H1 (cell line): Measurements from ENCODE around the gene HTR6.

Experiments
- CBX8 ChIP-seq: fragments of 300-800, 300-1000 bp; sonication (generic); IDR thresholded peaks from 2 replicates; pipeline ENCODE4 v1.7.1; 2016; ENCODE audit warnings: low read depth, low read length, borderline replicate concordance
- CEBPB ChIP-seq: IDR thresholded peaks from 2 replicates; pipeline ENCODE4 v1.6.1; 2012; ENCODE audit warnings: low read depth, low read length
- CHD1 ChIP-seq: IDR thresholded peaks from 2 replicates; pipeline ENCODE4 v1.6.1; 2012; ENCODE audit warnings: low read depth, low read length, improper control_type of control experiment
- CREB1 ChIP-seq: IDR thresholded peaks from 2 replicates; pipeline ENCODE4 v1.6.1; 2012; ENCODE audit warnings: inconsistent platforms
- CTCF ChIP-seq, 3 experiments: IDR thresholded peaks; 1 replicate in 2 of 3; 2 replicates in 1 of 3; pipeline versions ENCODE4 v1.5.1 to v1.6.1; 2011; ENCODE audit warnings: low read length in 3 of 3, mild to moderate bottlenecking in 3 of 3, inconsistent platforms in 2 of 3, low read depth in 1 of 3, moderate library complexity in 1 of 3; ENCODE audit not compliant: insufficient read depth in 1 of 3; ENCODE audit errors: control extremely low read depth in 1 of 3
- EP300 ChIP-seq, 2 experiments: IDR thresholded peaks; 1 replicate in 1 of 2; 2 replicates in 1 of 2; pipeline ENCODE4 v1.6.1; 2011 to 2012; ENCODE audit warnings: low read depth in 2 of 2, low read length in 2 of 2, mild to moderate bottlenecking in 2 of 2, borderline replicate concordance in 1 of 2, inconsistent platforms in 1 of 2, moderate library complexity in 1 of 2
- GABPA ChIP-seq: IDR thresholded peaks from 2 replicates; pipeline ENCODE4 v1.6.1; 2011; ENCODE audit warnings: mild to moderate bottlenecking, low read length, moderate library complexity, borderline replicate concordance; ENCODE audit not compliant: insufficient read depth
- HDAC6 ChIP-seq: IDR thresholded peaks from one replicate; pipeline ENCODE4 v1.7.1; 2012; ENCODE audit warnings: low read depth, mild to moderate bottlenecking, inconsistent platforms, low read length, moderate library complexity
- POLR2A ChIP-seq, 2 experiments: IDR thresholded peaks; 1 replicate in 1 of 2; 2 replicates in 1 of 2; pipeline ENCODE4 v1.6.1; 2011; ENCODE audit warnings: low read depth in 2 of 2, low read length in 2 of 2, mild to moderate bottlenecking in 2 of 2; ENCODE audit errors: control extremely low read depth in 1 of 2
- POLR2AphosphoS5 ChIP-seq: IDR thresholded peaks from 2 replicates; pipeline ENCODE4 v1.6.1; 2011; ENCODE audit warnings: low read depth, low read length
- TAF1 ChIP-seq: IDR thresholded peaks from 2 replicates; pipeline ENCODE4 v1.6.1; 2011; ENCODE audit warnings: mild to moderate bottlenecking, low read depth, low read length
- USF2 ChIP-seq: IDR thresholded peaks from 2 replicates; pipeline ENCODE4 v1.6.1; 2011; ENCODE audit warnings: low read length, improper control_type of control experiment
- YY1 ChIP-seq: IDR thresholded peaks from 2 replicates; pipeline ENCODE4 v1.6.1; 2011; ENCODE audit warnings: low read depth, mild to moderate bottlenecking, low read length

- TF ChIP-seq CTCF (IDR thresholded peaks at IDR 0.05; ENCODE audit: control extremely low read depth in 1 of 3, insufficient read depth in 1 of 3, low read depth in 1 of 3, low read length in 3 of 3): no peak
- TF ChIP-seq HDAC6: no peak
- TF ChIP-seq POLR2A (IDR thresholded peaks at IDR 0.05; ENCODE audit: control extremely low read depth in 1 of 2, low read depth in 2 of 2, low read length in 2 of 2): no peak
- no peak for TF ChIP-seq POLR2AphosphoS5
- no peak for TF ChIP-seq CHD1
- TF ChIP-seq USF2: no peak
- no peak for TF ChIP-seq CBX8
- TF ChIP-seq EP300 (IDR thresholded peaks at IDR 0.05; ENCODE audit: borderline replicate concordance in 1 of 2, low read depth in 2 of 2, low read length in 2 of 2): no peak
- TF ChIP-seq YY1: no peak
- TF ChIP-seq CREB1: no peak
- no peak for TF ChIP-seq CEBPB
- TF ChIP-seq GABPA: no peak
- TF ChIP-seq TAF1: no peak
Observed at GRCh38 chr1:19632211-19632610, 32.5 kb upstream of the HTR6 start.
